Panc1 (cell line): ENCODE data around the gene AEBP1. TPM values are rescaled to one million over a fixed set of nuclear protein-coding genes. Genes with fewer than 3 reads are reported as not detected.

ENCODE experiments used
- ATAC-seq: fragments of 200-7000 bp; cut with Tn5 transposase; 2 replicates; pipeline ENCODE4 v1.9.1; 2020; ENCODE audit warnings: mild to moderate bottlenecking, moderate library complexity
- BruUV-seq: library from RNA; stranded (reverse); fragments of 400-500 nt; replicated peaks from 2 replicates; lab custom pipeline; 2021; lab: Mats Ljungman, UMichigan
- CTCF ChIA-PET: fragments of 300-600 bp; sonication (Branson Sonifier 250); formaldehyde crosslinking; loops from one replicate; lab custom pipeline; 2022; ENCODE audit warnings: antibody characterized with exemption; lab: Charles Lee
- POLR2A ChIA-PET: fragments of 300-600 bp; sonication (Branson Sonifier 250); formaldehyde crosslinking; loops from one replicate; lab custom pipeline; 2022; ENCODE audit warnings: antibody characterized with exemption; lab: Charles Lee
- DNase-seq: peaks from one replicate; pipeline ENCODE4 v3.0.0-alpha.2; 2010; ENCODE audit warnings: low read depth, low spot score
- H3K27ac ChIP-seq: 2 replicates; pipeline ENCODE4 v1.5.1; 2011; ENCODE audit warnings: mild to moderate bottlenecking, low read length, inconsistent platforms
- H3K27me3 ChIP-seq: fragments of 200-500 bp; sonication (Bioruptor generic); 2 replicates; pipeline ENCODE4 v1.6.0; 2014; ENCODE audit warnings: low read length, inconsistent platforms; ENCODE audit not compliant: control insufficient read depth, insufficient read depth
- H3K36me3 ChIP-seq: fragments of 200-500 bp; sonication (Bioruptor generic); 2 replicates; pipeline ENCODE4 v1.5.1; 2014; ENCODE audit warnings: inconsistent platforms, mild to moderate bottlenecking, low read length, moderate library complexity; ENCODE audit not compliant: control insufficient read depth, insufficient read depth
- H3K4me1 ChIP-seq: 2 replicates; pipeline ENCODE4 v1.5.1; 2011; ENCODE audit warnings: inconsistent platforms, mild to moderate bottlenecking, low read length, moderate library complexity; ENCODE audit not compliant: control insufficient read depth, insufficient read depth
- H3K4me3 ChIP-seq, 2 experiments: 2 replicates each; pipeline ENCODE4 v1.5.1; 2011 to 2012; ENCODE audit warnings: low read depth in 2 of 2, low read length in 2 of 2, mild to moderate bottlenecking in 2 of 2, inconsistent platforms in 1 of 2, moderate library complexity in 1 of 2
- H3K9me3 ChIP-seq: fragments of 200-500 bp; sonication (Bioruptor generic); 2 replicates; pipeline ENCODE4 v1.5.1; 2014; ENCODE audit warnings: low read depth, mild to moderate bottlenecking, inconsistent platforms, low read length, moderate library complexity; ENCODE audit not compliant: control insufficient read depth, insufficient read depth
- POLR2AphosphoS5 ChIP-seq: IDR thresholded peaks from 2 replicates; pipeline ENCODE4 v1.6.1; 2012; ENCODE audit warnings: mild to moderate bottlenecking, low read depth, low read length, moderate library complexity
- SIN3A ChIP-seq: IDR thresholded peaks from 2 replicates; pipeline ENCODE4 v1.6.1; 2012; ENCODE audit warnings: low read depth, mild to moderate bottlenecking, low read length, moderate library complexity, borderline replicate concordance; ENCODE audit not compliant: insufficient read depth
- TCF7L2 ChIP-seq: IDR thresholded peaks from 2 replicates; pipeline ENCODE4 v1.6.1; 2011; ENCODE audit warnings: mild to moderate bottlenecking, low read depth, low read length, inconsistent platforms
- in situ Hi-C: cut with HindIII; loops from 2 replicates; pipeline ENCODE4 v1.10.0; 2016; ENCODE audit warnings: low sequenced_read_pairs, low pct_unique_long_range_greater_than_20kb
- intact Hi-C: fragments of 100-400 bp; cut with micrococcal nuclease; formaldehyde crosslinking; loops from one replicate; pipeline ENCODE4 v1.10.0; 2022; ENCODE audit not compliant: unreplicated experiment
- total RNA-seq: library from RNA; stranded (reverse); gene quantifications from one replicate; pipeline ENCODE4 v1.2.1, GENCODE V29; 2021; ENCODE audit not compliant: unreplicated experiment
- TF ChIP-seq, protein P1 (sequence below): fragments of 450-650 bp; IDR thresholded peaks from 2 replicates; pipeline ENCODE4 v1.5.1; 2017; ENCODE audit warnings: mild to moderate bottlenecking
- TF ChIP-seq, protein P2 (sequence below), 2 experiments: IDR thresholded peaks; 2 replicates each; pipeline ENCODE4 v1.6.1; 2011 to 2012; ENCODE audit warnings: low read depth in 2 of 2, control low read depth in 1 of 2, low read length in 1 of 2, mild to moderate bottlenecking in 1 of 2, moderate library complexity in 1 of 2; ENCODE audit not compliant: insufficient read depth in 1 of 2

Gene AEBP1
- total RNA-seq, 1 experiment from 2014 or later = 0.62 TPM

DNA sequence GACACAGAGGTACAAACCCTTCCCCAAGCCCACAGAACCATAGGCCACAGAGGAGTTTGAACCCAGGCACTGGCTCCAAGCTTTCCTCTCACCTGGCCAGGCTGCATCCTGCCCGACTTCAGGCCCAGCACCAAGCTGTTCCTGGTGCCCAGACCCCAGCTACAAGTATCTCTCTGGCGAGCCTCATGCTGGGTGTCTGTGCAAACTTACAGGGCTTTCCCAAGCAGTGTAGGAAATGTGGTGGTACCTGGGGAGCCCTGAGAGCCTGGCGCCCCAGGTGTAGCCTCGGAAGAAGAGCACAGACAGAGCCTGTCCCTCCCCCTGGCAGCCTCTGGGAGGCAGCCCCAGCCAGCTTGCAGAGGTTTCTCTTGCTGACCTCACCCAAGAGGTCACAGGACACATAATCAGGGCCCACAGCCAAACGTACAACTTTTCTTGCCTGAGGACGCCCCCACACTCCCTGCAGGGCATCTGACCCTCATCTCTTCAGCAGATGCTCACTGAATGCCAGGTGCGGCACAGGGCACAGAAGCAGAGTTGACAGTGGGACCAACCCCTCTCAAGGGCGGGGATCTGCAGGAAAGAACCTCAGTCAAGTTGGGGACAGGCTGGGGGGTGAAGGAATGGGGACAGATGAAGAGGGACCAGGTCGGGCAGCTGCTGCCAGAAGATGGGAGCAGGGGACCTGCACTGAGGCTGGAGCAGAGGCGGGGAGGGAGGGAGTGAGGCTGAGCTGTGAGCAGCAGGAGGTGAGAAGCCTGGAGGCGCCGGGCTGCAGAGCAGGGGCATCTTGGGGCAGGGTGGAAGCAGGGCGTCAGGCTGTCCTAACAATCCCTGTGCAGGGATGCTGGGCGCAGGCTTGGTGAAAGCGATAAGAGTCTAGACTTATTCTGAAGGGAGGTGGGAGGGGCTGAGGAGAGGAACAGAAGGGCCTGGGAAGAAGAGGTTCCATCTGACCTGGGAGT, 53.3 kb downstream of the AEBP1 start:
- 0 out of 2 replicates have a peak, but pooled peaks cover 4% of the 10 kb centered on the region for H3K4me1 ChIP-seq
- intact Hi-C loops = no loop called here
- in situ Hi-C loops = no loop called here
- no peak overlapping the region for H3K27ac ChIP-seq
- peak; percentile 24; the same call in 1 of the 2 replicates for ATAC-seq
- H3K9me3 ChIP-seq = no peaks in the 10 kb centered on the region
- no peaks in the 10 kb centered on the region for H3K36me3 ChIP-seq
- TF ChIP-seq, protein P1, sequence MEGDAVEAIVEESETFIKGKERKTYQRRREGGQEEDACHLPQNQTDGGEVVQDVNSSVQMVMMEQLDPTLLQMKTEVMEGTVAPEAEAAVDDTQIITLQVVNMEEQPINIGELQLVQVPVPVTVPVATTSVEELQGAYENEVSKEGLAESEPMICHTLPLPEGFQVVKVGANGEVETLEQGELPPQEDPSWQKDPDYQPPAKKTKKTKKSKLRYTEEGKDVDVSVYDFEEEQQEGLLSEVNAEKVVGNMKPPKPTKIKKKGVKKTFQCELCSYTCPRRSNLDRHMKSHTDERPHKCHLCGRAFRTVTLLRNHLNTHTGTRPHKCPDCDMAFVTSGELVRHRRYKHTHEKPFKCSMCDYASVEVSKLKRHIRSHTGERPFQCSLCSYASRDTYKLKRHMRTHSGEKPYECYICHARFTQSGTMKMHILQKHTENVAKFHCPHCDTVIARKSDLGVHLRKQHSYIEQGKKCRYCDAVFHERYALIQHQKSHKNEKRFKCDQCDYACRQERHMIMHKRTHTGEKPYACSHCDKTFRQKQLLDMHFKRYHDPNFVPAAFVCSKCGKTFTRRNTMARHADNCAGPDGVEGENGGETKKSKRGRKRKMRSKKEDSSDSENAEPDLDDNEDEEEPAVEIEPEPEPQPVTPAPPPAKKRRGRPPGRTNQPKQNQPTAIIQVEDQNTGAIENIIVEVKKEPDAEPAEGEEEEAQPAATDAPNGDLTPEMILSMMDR = no peak
- no peak for TF ChIP-seq TCF7L2
- TF ChIP-seq, protein P2, sequence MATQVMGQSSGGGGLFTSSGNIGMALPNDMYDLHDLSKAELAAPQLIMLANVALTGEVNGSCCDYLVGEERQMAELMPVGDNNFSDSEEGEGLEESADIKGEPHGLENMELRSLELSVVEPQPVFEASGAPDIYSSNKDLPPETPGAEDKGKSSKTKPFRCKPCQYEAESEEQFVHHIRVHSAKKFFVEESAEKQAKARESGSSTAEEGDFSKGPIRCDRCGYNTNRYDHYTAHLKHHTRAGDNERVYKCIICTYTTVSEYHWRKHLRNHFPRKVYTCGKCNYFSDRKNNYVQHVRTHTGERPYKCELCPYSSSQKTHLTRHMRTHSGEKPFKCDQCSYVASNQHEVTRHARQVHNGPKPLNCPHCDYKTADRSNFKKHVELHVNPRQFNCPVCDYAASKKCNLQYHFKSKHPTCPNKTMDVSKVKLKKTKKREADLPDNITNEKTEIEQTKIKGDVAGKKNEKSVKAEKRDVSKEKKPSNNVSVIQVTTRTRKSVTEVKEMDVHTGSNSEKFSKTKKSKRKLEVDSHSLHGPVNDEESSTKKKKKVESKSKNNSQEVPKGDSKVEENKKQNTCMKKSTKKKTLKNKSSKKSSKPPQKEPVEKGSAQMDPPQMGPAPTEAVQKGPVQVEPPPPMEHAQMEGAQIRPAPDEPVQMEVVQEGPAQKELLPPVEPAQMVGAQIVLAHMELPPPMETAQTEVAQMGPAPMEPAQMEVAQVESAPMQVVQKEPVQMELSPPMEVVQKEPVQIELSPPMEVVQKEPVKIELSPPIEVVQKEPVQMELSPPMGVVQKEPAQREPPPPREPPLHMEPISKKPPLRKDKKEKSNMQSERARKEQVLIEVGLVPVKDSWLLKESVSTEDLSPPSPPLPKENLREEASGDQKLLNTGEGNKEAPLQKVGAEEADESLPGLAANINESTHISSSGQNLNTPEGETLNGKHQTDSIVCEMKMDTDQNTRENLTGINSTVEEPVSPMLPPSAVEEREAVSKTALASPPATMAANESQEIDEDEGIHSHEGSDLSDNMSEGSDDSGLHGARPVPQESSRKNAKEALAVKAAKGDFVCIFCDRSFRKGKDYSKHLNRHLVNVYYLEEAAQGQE (IDR thresholded peaks at IDR 0.05; ENCODE audit: insufficient read depth in 1 of 2, low read depth in 2 of 2, low read length in 1 of 2) = no peak
- no peak for TF ChIP-seq POLR2AphosphoS5
- no peak for TF ChIP-seq SIN3A
- H3K4me3 ChIP-seq = no peak overlapping the region
- H3K27me3 ChIP-seq = no peaks in the 10 kb centered on the region
- ChIA-PET CTCF (no interaction called here), POLR2A (interaction anchor here (0.6 kb wide), 1 partner anchor 421 kb away, joined by 7 read pairs; no protein-coding TSS in a partner anchor)
- BruUV-seq = no TSS peak
- no peak for DNase-seq

DNA sequence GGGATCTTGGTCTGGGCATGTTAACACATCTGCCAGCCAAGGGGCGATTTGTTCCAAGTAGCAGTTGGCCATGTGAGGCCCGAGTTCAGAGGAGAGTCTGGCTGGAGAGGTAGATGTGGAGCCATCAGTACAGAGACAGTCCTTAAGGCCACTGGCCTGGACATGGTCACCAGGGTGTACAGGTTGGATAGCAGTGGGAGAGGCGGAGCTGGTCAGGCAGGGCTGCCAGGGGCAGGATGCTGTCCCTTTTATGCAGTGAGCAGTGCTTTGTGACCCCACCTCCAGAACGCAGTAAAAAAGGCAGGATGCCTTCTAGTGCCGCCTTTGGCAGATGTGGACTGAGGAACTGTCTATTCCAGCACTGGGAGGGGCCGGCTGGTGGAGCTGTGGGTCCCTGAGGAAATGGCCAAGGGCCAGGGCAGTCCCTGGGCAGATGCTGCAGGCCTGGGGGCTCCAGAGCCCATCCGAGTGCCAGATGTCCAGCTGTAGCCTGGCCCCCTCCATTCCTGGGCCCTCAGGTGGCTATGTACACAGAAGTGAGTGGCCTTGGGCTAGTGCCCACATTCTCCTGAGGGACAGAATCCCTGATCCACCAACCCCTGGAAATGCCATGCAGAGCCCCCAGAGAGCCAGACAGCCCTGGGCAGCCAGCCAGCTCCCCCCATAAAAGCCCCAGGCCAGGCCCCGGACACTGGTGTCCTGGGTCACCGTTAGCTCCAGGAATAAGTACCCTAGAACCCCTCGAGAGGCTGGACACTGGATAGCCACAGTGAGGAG, 54.1 kb downstream of the AEBP1 start:
- Histone ChIP-seq H3K4me3 (no peak overlapping the region), H3K36me3 (no peaks in the 10 kb centered on the region), H3K4me1 (0 out of 2 replicates have a peak, but pooled peaks cover 4% of the 10 kb centered on the region), H3K27ac (no peak overlapping the region), H3K9me3 (no peaks in the 10 kb centered on the region), H3K27me3 (no peaks in the 10 kb centered on the region)
- in situ Hi-C loops = no loop called here
- ChIA-PET POLR2A (interaction anchor here (0.6 kb wide), 1 partner anchor 17 kb away, joined by 3 read pairs; the partner anchor contains the start of gene MYL7), CTCF (no interaction called here)
- DNase-seq = no peak
- no peak for TF ChIP-seq SIN3A
- no TSS peak for BruUV-seq
- intact Hi-C loops = no loop called here
- no peak for ATAC-seq
